Measurements from ENCODE around the gene CABLES2. TPM values are rescaled to one million over a fixed set of nuclear protein-coding genes. Genes with fewer than 3 reads are reported as not detected.

The CABLES2 gene
- total RNA-seq, 4 donors from 2014 or later, result 0.29 to 10.6 (median 2.6) TPM

- Histone ChIP-seq H3K27ac (no peak overlapping the region), H3K27me3 (no peaks in the 10 kb centered on the region), H3K9me3 (no peaks in the 10 kb centered on the region), H3K4me3 (no peak overlapping the region), H3K36me3 (no peaks in the 10 kb centered on the region), H3K4me1 (no peaks in the 10 kb centered on the region)
- TF ChIP-seq CTCF (IDR thresholded peaks at IDR 0.05), result no peak
- TF ChIP-seq POLR2A (IDR thresholded peaks at IDR 0.05), result no peak
- no peak for DNase-seq
- intact Hi-C loops (cut with DNase I; ENCODE audit: low total_unique reads), result no loop called here
Observed at GRCh38 chr20:62441987-62442539, 35.0 kb upstream of the CABLES2 start.

GRCh38 chr20:62439218-62439617 is 32.1 kb upstream of the CABLES2 start:
- intact Hi-C loops (cut with DNase I; ENCODE audit: low total_unique reads), result no loop called here
- H3K27ac ChIP-seq, result no peak overlapping the region
- H3K4me3 ChIP-seq, result no peak overlapping the region
- no peak for DNase-seq
- no peaks in the 10 kb centered on the region for H3K36me3 ChIP-seq
- TF ChIP-seq POLR2A (IDR thresholded peaks at IDR 0.05) (no peak), CTCF (IDR thresholded peaks at IDR 0.05) (no peak)
- H3K9me3 ChIP-seq, result no peaks in the 10 kb centered on the region
- H3K27me3 ChIP-seq, result no peaks in the 10 kb centered on the region
- no peaks in the 10 kb centered on the region for H3K4me1 ChIP-seq

GRCh38 chr20:62437927-62438326 is 30.8 kb upstream of the CABLES2 start:
- no peaks in the 10 kb centered on the region for H3K27me3 ChIP-seq
- intact Hi-C loops (cut with DNase I; ENCODE audit: low total_unique reads), result no loop called here

GRCh38 chr20:62437496-62437895 is 30.4 kb upstream of the CABLES2 start:
- Histone ChIP-seq H3K27ac (no peak overlapping the region), H3K27me3 (no peaks in the 10 kb centered on the region), H3K36me3 (no peaks in the 10 kb centered on the region), H3K4me1 (no peaks in the 10 kb centered on the region), H3K9me3 (no peaks in the 10 kb centered on the region), H3K4me3 (no peak overlapping the region)
- intact Hi-C loops (cut with DNase I; ENCODE audit: low total_unique reads), result no loop called here
- TF ChIP-seq CTCF (IDR thresholded peaks at IDR 0.05) (no peak), POLR2A (IDR thresholded peaks at IDR 0.05) (no peak)
- no peak for DNase-seq

More at GRCh38 chr20:62437927-62438326, 30.8 kb upstream of the CABLES2 start:
- no peak for DNase-seq
- Histone ChIP-seq H3K4me1 (no peaks in the 10 kb centered on the region), H3K27ac (no peak overlapping the region), H3K4me3 (no peak overlapping the region), H3K9me3 (no peaks in the 10 kb centered on the region), H3K36me3 (no peaks in the 10 kb centered on the region)
- no peak for TF ChIP-seq CTCF (IDR thresholded peaks at IDR 0.05)
- TF ChIP-seq POLR2A (IDR thresholded peaks at IDR 0.05), result no peak

GRCh38 chr20:62436692-62437091 is 29.6 kb upstream of the CABLES2 start:
- Histone ChIP-seq H3K27ac (no peak overlapping the region), H3K27me3 (no peaks in the 10 kb centered on the region), H3K4me3 (no peak overlapping the region), H3K36me3 (no peaks in the 10 kb centered on the region), H3K9me3 (no peaks in the 10 kb centered on the region), H3K4me1 (no peaks in the 10 kb centered on the region)
- TF ChIP-seq POLR2A (IDR thresholded peaks at IDR 0.05), result no peak
- no peak for TF ChIP-seq CTCF (IDR thresholded peaks at IDR 0.05)
- intact Hi-C loops (cut with DNase I; ENCODE audit: low total_unique reads), result no loop called here
- no peak for DNase-seq

All from uterus (tissue), 4 donors.